ENCODE measurements around the gene NCBP2.
A peak's percentile ranks its signal among the peaks of the same experiment; 100 is the strongest.

NCBP2 gene

DNA sequence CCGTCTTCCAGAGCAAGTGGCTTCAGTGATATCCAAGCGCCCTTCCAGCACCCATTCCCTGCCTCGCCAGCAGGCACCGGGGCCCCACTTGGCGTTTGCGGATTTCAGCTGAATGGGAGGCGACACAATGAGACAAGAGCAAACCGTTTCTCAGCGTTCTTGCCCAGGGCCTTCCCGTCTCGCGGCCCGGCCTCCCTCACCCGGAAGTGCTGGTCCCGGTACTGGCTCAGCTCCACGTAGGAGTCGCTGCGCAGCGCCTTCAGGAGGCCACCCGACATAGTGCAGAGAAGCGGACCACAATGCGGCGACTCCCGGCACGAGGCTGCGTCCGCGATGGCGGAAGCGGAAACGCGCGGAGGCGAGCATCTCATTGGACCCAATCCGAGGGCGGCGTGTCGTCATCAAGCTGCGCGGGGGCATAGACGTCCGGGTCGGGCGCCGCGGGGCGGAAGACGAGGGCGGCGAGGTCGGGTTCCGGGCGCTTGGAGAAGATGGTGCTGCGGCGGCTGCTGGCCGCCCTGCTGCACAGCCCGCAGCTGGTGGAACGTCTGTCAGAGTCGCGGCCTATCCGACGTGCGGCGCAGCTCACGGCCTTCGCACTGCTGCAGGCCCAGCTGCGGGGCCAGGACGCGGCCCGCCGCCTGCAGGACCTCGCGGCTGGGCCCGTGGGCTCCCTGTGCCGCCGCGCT, at the start of gene NCBP2:
NCBP2 (minus strand) TSS at position 303 of the 689 bp plus-strand sequence; CDS start at position 278, 25 bp downstream.
- peak; percentile 37 for DNase-seq

GRCh38 chr3:196991581-196992460, 49.5 kb upstream of the NCBP2 start:
- no peak for DNase-seq

- DNase-seq, result no peak
Measured at GRCh38 chr3:196990601-196991007, 48.3 kb upstream of the NCBP2 start.

DNA sequence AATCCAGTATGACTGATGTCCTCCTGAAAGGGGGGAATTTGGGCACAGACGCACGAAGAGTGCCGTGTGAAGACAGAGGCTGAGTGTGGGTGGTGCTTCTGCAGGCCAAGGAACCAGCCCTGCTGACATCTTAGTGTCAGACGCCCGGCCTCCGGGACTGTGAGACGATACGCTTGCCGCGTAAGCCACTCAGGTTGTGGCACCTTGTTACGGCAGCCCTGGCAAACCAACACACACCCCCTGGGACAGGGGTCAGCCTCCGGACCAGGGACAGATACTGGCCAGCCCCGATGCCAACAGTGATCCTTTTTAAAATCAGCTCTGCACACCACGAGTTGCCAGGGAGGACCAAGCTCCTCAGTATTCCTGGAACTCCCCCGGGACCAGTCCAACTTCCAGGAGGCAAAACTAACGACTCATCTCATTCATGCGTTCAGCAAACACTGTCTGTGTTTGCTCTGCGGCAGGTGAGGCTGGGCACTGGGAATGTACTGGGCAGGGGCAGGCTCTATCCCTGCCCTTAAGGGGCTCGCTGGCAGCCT, 47.5 kb upstream of the NCBP2 start:
- DNase-seq, result no peak

GRCh38 chr3:196988241-196989029, 46.1 kb upstream of the NCBP2 start:
- peak; percentile 26 for DNase-seq

DNA sequence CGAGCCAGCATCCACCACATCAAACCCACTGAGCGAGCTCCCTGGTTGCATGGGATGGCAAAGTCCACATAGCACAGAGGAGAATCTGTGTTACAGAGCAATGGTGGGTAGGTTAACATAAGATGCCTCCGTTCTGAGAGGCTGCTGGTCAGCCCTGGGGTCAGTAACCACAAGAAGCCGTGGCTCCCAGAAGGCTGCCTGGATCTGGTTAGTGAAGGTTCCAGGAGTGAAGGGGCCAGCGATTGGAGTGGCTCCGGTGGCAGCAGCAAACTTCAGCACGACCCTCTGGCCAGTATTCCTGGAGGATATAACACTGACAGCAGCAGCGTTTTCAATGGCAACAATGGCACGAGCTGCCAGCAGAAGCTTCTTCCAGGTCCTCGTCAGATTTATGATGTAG, 44.7 kb upstream of the NCBP2 start:
- no peak for DNase-seq

GRCh38 chr3:196985954-196986885, 43.9 kb upstream of the NCBP2 start:
- DNase-seq, result no peak

DNA sequence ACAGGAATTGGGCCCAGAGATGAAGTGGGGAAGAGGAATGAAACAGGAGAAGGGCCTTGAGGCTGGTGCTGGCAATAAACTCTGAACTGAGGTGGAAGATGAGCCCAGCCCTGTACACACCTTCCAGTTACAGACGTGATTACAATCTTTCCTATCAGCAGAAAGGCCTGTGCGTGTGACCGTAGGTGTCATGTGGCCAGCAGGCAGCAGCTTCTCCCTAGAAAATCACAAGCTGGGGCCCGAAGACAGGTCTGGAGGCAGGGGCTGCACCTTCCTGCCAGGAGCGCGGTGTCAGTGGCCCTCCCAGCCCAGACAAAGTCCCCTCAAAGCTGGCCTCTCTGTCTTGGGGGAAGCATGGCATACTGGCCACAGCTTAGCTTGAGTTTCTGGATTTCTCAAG, 43.0 kb upstream of the NCBP2 start:
- no peak for DNase-seq

DNA sequence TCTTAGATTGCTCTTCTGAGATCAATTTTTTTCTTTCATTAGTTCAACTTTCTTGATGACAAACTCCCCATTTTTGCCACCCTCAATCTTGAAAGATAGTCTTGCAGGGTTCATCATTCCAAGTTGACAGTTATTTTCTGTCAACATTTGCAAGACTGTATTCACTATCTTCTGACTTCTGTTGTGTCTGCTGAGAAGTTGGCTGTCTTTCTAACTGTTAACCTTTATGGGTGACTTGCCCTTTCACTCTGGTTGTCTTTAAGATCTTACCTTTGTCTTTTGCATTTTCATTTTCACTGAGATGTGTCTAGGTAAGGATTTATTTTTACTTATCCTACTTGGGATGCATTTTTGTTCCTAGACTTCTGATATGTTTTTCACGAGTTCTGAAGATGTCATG, 40.9 kb upstream of the NCBP2 start:
- DNase-seq, result no peak

DNA sequence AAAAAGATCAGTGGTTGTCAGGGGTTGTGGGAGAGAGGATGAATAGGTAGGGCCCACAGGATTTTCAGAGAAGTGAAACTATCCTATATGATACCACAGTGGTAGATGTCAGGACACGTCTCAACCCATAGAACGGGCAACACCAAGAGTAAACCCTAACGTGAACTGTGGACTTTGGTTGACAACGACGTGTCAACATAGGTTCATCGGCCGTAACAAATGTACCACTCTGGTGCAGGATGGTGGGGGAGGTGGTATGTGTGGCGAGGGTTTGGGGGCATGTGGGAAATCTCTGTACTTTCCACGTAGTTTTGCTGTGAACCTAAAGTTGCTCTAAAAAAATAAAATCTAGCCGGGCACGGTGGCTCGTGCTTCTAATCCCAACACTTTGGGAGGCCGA, 39.3 kb upstream of the NCBP2 start:
- no peak for DNase-seq

DNA sequence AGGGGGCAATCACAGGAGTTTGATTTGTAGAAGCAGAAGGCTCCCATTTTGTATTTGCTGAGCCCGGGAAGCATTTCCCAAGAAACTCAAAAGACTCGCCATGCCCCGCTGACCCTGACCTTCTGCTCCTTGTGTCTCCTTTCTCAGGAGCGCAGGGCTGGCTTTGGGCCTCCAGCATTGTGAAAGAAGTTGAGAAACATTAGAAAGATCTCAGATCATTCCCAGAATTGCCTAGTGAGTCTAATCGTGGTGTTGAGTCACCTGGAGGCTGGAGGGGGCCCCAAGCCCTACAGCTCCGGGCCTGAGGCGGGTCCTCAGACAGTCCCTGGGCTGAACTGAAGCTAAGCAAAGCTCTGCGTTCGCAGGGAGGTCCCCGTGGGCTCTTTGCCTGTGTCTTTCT, 37.2 kb upstream of the NCBP2 start:
- DNase-seq, result no peak

DNA sequence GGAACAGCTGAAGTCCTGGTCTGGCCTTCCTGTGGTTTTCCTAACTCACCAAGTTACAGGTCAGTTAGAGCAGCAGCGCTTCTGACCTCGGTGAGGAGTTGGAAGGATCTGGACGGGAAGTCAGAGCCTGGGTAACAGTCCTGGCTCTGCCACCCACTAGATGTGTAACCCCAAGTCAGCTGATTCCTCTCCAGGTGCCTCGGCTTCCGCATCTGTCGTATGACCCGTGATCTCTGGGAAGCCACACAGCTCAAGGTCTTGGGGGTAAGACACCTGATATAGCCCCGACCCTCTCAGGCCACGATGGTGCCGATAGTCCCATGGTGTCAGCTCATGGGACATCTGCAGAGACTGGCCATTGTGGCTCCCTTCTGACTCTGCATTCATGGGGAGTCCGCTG, 34.6 kb upstream of the NCBP2 start:
- no peak for DNase-seq

- DNase-seq, result no peak
Measured at GRCh38 chr3:196975349-196975748, 33.0 kb upstream of the NCBP2 start.

DNA sequence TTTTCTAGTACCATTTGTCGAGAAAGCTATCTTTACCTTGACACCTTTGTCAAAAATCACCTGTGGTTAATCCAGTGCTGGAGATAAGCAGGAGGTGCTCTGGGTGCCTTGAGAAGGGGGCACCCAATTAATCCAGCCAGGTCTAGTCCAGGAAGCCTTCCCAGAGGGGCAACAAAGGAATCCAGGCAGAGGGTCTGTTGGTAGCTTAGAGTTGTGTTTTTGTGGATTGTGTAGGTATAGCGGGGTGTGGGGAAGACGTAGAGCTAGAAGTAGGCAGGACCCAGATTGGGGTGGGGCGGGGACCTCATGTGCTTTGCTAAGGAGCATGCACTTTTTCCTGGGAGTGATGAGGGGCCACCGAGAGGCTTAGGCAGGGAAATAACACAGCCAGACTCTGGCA, 32.3 kb upstream of the NCBP2 start:
- no peak for DNase-seq

- DNase-seq, result no peak
Measured at GRCh38 chr3:196971094-196971698, 28.9 kb upstream of the NCBP2 start.

GRCh38 chr3:196970547-196971093, 28.3 kb upstream of the NCBP2 start:
- DNase-seq, result no peak

GRCh38 chr3:196969660-196970546, 27.6 kb upstream of the NCBP2 start:
- no peak for DNase-seq

DNA sequence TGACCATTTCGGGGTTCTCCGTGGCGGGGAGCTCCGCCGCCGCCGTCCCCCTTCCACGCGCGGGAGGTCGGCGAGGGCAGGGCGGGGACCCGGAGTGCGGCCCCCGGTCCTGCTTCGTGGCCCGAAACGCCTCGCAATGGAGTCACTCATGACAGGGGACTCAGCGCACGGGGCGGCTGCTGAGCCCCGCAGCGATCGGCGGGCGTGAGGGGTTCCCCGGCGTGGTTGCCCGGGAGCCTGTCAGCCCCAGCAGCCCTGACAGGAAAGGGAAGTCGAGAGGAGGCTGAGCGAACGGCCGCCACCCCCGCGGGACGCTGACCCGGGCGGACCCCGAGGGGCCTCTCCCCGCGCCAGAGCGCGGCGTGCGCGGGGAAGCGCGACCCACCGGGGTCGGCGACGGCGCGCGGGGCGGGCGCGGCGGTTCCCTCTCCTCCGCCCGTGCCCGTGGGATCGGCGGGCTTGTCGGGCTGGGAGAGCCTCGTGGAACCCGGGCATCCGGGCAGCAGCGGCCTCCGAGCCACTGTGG, 26.9 kb upstream of the NCBP2 start:
- DNase-seq, result no peak

DNA sequence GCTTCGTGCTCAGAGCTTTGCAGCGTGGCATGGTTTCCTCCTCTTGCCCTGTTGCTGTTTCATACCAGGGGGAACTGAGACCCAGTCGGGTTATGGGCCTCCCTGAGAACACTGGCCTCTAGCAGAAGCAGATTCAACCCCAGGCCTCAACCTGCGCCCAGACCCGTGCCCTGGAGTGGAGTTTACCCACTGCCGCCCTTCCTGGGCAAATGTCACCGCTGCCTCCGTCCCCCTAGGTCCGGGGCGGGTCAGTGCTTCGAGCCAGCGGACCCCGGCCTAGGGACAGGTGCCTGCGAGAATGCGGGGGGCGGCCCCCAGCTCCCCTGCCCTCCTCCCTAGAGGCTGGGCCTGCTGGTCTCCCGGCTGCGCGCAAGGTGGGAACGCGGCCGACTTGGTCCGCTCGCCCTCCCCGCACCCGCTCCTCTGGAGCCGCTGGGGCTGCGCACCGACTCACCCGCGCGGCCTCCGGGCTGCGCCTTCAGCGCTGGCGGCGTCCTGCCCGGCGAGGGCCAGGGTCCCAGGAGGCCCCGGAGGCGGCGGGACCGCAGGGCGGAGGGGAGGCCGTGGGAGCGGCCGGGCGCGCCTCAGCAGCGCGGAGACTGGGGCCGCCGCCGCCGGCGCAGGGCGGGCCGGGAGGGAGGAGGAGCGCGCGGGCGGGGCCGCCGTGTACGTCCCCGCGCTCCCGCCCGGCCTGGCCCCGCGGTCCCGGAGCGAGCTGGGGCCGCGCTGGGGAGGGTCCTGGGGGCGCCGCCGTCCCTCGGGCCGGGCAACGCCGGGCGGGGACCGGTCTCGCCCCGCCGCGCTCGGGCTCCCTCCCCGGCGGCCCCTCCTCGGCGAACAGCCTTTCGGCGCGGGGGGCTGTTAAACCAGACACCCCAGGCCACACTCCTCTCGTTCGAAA, 26.2 kb upstream of the NCBP2 start, which contains the start of gene PIGZ:
PIGZ (minus strand) TSS at position 601 of the 901 bp plus-strand sequence. CDS start 16,802 bp downstream, outside the sequence.
- DNase-seq, result no peak
